Measurements from ENCODE around the gene INPP1. TPM values are rescaled to one million over a fixed set of nuclear protein-coding genes. Genes with fewer than 3 reads are reported as not detected.
A peak's percentile ranks its signal among the peaks of the same experiment; 100 is the strongest.

Gene INPP1
- total RNA-seq, 1 experiment from 2014 or later: 4.0 TPM

DNA sequence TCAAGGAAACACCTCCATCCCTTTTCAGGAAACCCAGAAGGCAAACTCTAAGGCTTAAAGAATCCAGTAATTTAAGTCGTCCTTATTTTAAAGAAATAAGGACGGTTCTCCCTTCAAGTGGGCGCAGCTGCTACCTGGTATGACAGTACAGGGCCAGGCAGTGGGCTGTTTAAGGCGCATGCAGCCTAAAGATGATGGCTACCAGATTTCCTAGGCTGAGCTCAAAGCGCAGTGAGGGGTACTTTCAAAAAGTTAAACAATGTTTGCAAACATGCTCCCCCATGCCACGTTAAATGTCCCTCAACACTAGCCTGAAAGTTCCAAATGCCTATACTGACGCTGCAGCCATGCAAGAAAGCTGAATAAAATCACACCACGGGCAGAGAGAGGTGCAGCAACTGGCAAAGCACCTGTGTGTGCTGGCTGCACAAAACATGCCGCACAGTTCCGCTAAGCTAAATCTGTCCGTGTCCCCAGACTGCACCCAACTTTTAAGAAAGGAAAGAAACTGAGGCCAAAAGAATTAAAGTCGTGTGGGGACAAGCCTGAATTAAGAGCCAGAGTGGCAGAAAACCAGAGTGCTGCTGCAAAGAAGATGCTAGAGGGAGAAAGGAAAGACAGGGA lies 24.3 kb upstream of the INPP1 start:
- Histone ChIP-seq H3F3A (ENCODE audit: low read length, unreplicated experiment) (no peaks in the 10 kb centered on the region), H2AFZ (ENCODE audit: low read length) (peak overlapping the region; percentile 78), H3K4me1 (ENCODE audit: insufficient read depth, low read length) (peaks cover 26% of the 10 kb centered on the region), H3K9ac (ENCODE audit: low read length) (peak overlapping the region; percentile 68), H3K36me3 (ENCODE audit: low read depth, low read length) (no peaks in the 10 kb centered on the region), H3K4me3 (ENCODE audit: low read length) (peak overlapping the region; percentile 95), H3K9me3 (ENCODE audit: low read length) (no peaks in the 10 kb centered on the region), H3K27me3 (ENCODE audit: low read length) (no peaks in the 10 kb centered on the region), H3K9me2 (replicated peaks; ENCODE audit: low read length) (no peaks in the 10 kb centered on the region), H3K27ac (ENCODE audit: low read length) (no peak overlapping the region), H4K20me1 (ENCODE audit: low read length) (no peaks in the 10 kb centered on the region), H3K4me2 (ENCODE audit: low read length) (peak overlapping the region; percentile 97), H3K79me2 (ENCODE audit: low read length) (peaks cover 41% of the 10 kb centered on the region)
- ATAC-seq (peak; percentile 31), DNase-seq (no peak)
- ChIA-PET CTCF (interaction anchor here (0.6 to 0.7 kb wide), 3 partner anchors 69 to 487 kb away, joined by 3 read pairs; no protein-coding TSS in a partner anchor), POLR2A (ENCODE audit: unreplicated experiment) (no interaction called here)
- TSS peak; percentile 44 for BruUV-seq (replicated peaks)
- TF ChIP-seq EZH2phosphoT487 (IDR thresholded peaks at IDR 0.05; ENCODE audit: borderline replicate concordance, low read length) (no peak), EZH2 (IDR thresholded peaks at IDR 0.05; ENCODE audit: low read length, unreplicated experiment) (no peak)
- TF ChIP-seq, protein P1, sequence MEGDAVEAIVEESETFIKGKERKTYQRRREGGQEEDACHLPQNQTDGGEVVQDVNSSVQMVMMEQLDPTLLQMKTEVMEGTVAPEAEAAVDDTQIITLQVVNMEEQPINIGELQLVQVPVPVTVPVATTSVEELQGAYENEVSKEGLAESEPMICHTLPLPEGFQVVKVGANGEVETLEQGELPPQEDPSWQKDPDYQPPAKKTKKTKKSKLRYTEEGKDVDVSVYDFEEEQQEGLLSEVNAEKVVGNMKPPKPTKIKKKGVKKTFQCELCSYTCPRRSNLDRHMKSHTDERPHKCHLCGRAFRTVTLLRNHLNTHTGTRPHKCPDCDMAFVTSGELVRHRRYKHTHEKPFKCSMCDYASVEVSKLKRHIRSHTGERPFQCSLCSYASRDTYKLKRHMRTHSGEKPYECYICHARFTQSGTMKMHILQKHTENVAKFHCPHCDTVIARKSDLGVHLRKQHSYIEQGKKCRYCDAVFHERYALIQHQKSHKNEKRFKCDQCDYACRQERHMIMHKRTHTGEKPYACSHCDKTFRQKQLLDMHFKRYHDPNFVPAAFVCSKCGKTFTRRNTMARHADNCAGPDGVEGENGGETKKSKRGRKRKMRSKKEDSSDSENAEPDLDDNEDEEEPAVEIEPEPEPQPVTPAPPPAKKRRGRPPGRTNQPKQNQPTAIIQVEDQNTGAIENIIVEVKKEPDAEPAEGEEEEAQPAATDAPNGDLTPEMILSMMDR (conservative IDR thresholded peaks at IDR 0.05; ENCODE audit: low read depth, low read length): no peak
- intact Hi-C loops (cut with micrococcal nuclease): loop anchor here (5.0 to 10.0 kb wide), 3 partner anchors 37 to 554 kb away; partner anchors contain the start of gene OSGEPL1

- Histone ChIP-seq H3K4me3 (ENCODE audit: low read length) (peak within 1 kb of the TSS; percentile 95), H3K27me3 (ENCODE audit: low read length) (no peaks in the 10 kb centered on the region)
These were observed 23.6 kb upstream of the INPP1 start, which contains the start of gene HIBCH for GRCh38 chr2:190319555-190320498. Gene HIBCH, minus strand, starts transcription at chr2:190319826. Its CDS starts 76 bp downstream, at chr2:190319750.

More at GRCh38 chr2:190319555-190320498, 23.6 kb upstream of the INPP1 start, which contains the start of gene HIBCH:
- H3K9me2 ChIP-seq (replicated peaks; ENCODE audit: low read length): no peaks in the 10 kb centered on the region
- H3K9ac ChIP-seq (ENCODE audit: low read length): peak within 1 kb of the TSS; percentile 68
- intact Hi-C loops (cut with micrococcal nuclease): loop anchor here (5.0 to 10.0 kb wide), 4 partner anchors 38 to 555 kb away; partner anchors contain the start of gene OSGEPL1
- DNase-seq (peak; percentile 99), ATAC-seq (peak; percentile 95)
- no peak within 1 kb of the TSS for H3K27ac ChIP-seq (ENCODE audit: low read length)
- no peaks in the 10 kb centered on the region for H3K9me3 ChIP-seq (ENCODE audit: low read length)
- TF ChIP-seq EZH2phosphoT487 (IDR thresholded peaks at IDR 0.05; ENCODE audit: borderline replicate concordance, low read length) (no peak), EZH2 (IDR thresholded peaks at IDR 0.05; ENCODE audit: low read length, unreplicated experiment) (no peak)
- TF ChIP-seq, protein P1 (conservative IDR thresholded peaks at IDR 0.05; ENCODE audit: low read depth, low read length): peak; percentile 86
- peaks cover 26% of the 10 kb centered on the region for H3K4me1 ChIP-seq (ENCODE audit: insufficient read depth, low read length)
- peak within 1 kb of the TSS; percentile 97 for H3K4me2 ChIP-seq (ENCODE audit: low read length)
- peak within 1 kb of the TSS; percentile 89 for H2AFZ ChIP-seq (ENCODE audit: low read length)
- BruUV-seq (replicated peaks): TSS peak; percentile 66
- POLR2A ChIA-PET (ENCODE audit: unreplicated experiment): interaction anchor here (0.6 to 0.7 kb wide), 2 partner anchors 25 to 489 kb away, joined by 3 to 10 read pairs; no protein-coding TSS in a partner anchor
- H3K36me3 ChIP-seq (ENCODE audit: low read depth, low read length): no peaks in the 10 kb centered on the region
- peaks cover 41% of the 10 kb centered on the region for H3K79me2 ChIP-seq (ENCODE audit: low read length)
- no peaks in the 10 kb centered on the region for H4K20me1 ChIP-seq (ENCODE audit: low read length)
- no peaks in the 10 kb centered on the region for H3F3A ChIP-seq (ENCODE audit: low read length, unreplicated experiment)
- CTCF ChIA-PET: interaction anchor here (0.6 to 0.7 kb wide), 5 partner anchors 9 to 486 kb away, joined by 3 read pairs; no protein-coding TSS in a partner anchor

All from PC-3 (cell line).